PC-9 (cell line): ENCODE measurements around the gene EEF2K.

ENCODE experiments used
- CTCF ChIP-seq: fragments of 200-600 bp; sonication (generic); conservative IDR thresholded peaks from 2 replicates; pipeline ENCODE4 v1.6.1; 2017; ENCODE audit warnings: mixed run types, antibody characterized with exemption, mild to moderate bottlenecking, moderate library complexity
- EZH2 ChIP-seq: fragments of 200-600 bp; sonication (generic); IDR thresholded peaks from 2 replicates; pipeline ENCODE4 v1.8.0; 2017; ENCODE audit warnings: antibody characterized with exemption, low read depth

- no peak for TF ChIP-seq CTCF
- TF ChIP-seq EZH2: no peak
Observed at GRCh38 chr16:22240023-22240710, 34.1 kb downstream of the EEF2K start.
